Small intestine (tissue), 7 donors: ENCODE measurements around the gene VENTX. TPM values are rescaled to one million over a fixed set of nuclear protein-coding genes. Genes with fewer than 3 reads are reported as not detected.

Source experiments
- DNase-seq, 2 donors: peaks; one replicate each; pipeline versions ENCODE4 v3.0.0 to v3.0.0-alpha.2; 2013
- FAIRE-seq: peaks from 2 replicates; lab custom pipeline; 2012; peaks lifted over from hg19 to GRCh38; lab: Jason Lieb, UNC
- H3K27ac ChIP-seq, 3 donors: one replicate each; pipeline ENCODE4 v1.5.1; 2013; ENCODE audit warnings: low read length in 2 of 3, mild to moderate bottlenecking in 2 of 3, control low read depth in 1 of 3, inconsistent platforms in 1 of 3, low read depth in 1 of 3, moderate library complexity in 1 of 3
- H3K27me3 ChIP-seq, 3 donors: one replicate each; pipeline ENCODE4 v1.6.1; 2013; ENCODE audit warnings: low read length in 3 of 3, inconsistent platforms in 1 of 3; ENCODE audit not compliant: control insufficient read depth in 3 of 3, insufficient read depth in 3 of 3
- H3K36me3 ChIP-seq, 3 donors: one replicate each; pipeline ENCODE4 v1.6.1; 2013; ENCODE audit warnings: low read length in 3 of 3, inconsistent platforms in 1 of 3, low read depth in 1 of 3, mild to moderate bottlenecking in 1 of 3, moderate library complexity in 1 of 3; ENCODE audit not compliant: control insufficient read depth in 3 of 3, insufficient read depth in 2 of 3
- H3K4me1 ChIP-seq, 3 donors: one replicate each; pipeline ENCODE4 v1.6.1; 2013; ENCODE audit warnings: low read length in 2 of 3, inconsistent platforms in 1 of 3, low read depth in 1 of 3, mild to moderate bottlenecking in 1 of 3, moderate library complexity in 1 of 3; ENCODE audit not compliant: control insufficient read depth in 3 of 3, insufficient read depth in 2 of 3
- H3K4me3 ChIP-seq, 3 donors: one replicate each; pipeline ENCODE4 v1.5.1; 2013; ENCODE audit warnings: low read length in 3 of 3, control low read depth in 1 of 3, inconsistent platforms in 1 of 3, low read depth in 1 of 3, mild to moderate bottlenecking in 1 of 3, moderate library complexity in 1 of 3
- H3K9me3 ChIP-seq, 2 donors: one replicate each; pipeline ENCODE4 v1.6.1; 2013; ENCODE audit warnings: low read depth in 1 of 2, low read length in 1 of 2; ENCODE audit not compliant: control insufficient read depth in 2 of 2, insufficient read depth in 1 of 2
- WGBS, 3 donors: extraction: QIAGEN DNeasy Blood & Tissue Kit; methylation state at CpG; one replicate each; pipeline ENCODE4 v1.1.7; 2013; 5-methylcytosine and 5-hydroxymethylcytosine counted together
- polyA plus RNA-seq, 4 donors: library from polyadenylated mRNA; stranded (reverse) in 3 of 4; unstranded in 1 of 4; fragments of 200-250 nt in 3 of 4; fragments of 120-200 nt in 1 of 4; gene quantifications; one replicate each; pipeline versions ENCODE4 v1.2.1 to v1.2.3, GENCODE V29; 2013
- donor health status: healthy with polysubstance abuse.
- donor health status: control.
- donor health status: control.
- donor health status: Bipolar disorder and iron deficiency.
- donor health status: healthy.

VENTX gene
- polyA plus RNA-seq, 4 donors, result 0.19 to 0.30 TPM; not detected in 2

DNA sequence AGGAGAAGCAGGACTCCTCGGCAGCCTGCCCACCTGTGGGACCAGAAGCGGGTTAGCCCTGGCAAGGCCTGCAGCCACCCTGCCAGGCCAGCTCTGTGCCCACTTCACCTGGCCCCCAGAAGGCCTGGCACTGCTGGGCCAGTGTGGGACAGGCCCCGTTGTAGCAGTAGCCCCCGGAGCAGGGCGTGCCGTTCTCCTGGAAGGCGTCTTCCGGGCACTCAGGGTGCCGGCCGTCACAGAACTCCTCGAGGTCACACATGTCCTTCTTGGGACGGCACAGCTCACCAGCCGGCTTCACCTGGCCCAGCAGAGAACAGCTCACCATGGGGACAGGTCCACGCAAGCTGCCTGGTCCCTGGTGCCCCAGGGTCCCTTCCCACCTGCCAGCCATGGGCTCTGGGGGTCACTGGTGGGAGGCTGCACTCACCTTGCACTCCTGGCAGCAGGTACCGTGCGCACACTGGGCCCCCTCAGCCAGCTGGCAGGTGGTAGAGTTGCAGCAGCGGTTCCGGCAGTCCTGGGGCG lies 33.2 kb downstream of the VENTX start:
- FAIRE-seq, result no peak
- peaks cover 0 to 27% (median 0%) of the 10 kb centered on the region in 3 donors for H3K36me3 ChIP-seq
- 86 to 94% (median 89%) methylated on average over 16 to 19 of the region's 19 CpGs for WGBS, 3 donors

DNA sequence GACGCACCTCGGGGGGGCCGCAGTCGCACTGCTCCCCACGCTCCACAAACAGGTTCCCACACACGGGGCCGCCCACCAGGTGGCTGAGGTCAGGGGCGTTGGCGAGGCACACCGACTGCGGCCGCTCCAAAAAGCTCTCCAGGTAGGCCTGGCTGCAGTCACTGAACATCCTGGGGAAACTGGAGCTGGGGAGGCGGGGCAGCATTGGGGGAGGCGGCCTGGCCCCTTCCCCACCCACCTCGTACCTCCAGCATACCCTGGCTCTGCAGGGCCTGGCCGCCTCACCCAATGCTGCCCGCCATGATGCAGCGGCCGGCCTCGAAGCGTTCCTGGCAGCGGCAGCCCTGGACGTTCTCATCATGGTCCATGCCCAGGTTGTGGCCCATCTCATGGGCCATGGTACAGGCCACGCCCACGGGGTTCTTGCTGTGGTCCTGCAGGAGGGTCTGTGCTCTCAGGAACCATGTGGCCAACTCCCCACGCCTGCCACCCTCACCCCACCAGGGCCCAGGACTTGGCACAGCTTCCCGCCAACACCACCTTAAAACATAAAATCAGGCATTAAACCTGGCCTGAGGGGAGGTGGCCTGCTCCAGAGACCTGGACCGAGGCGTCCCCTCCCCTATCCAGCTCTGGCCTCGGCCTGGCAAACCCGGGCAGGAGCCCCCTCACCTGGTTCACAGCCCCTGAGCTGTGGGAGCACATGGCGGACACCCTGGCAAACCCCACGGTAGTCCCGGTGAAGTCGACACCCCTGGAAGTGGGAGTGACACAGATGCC lies 34.1 kb downstream of the VENTX start:
- Histone ChIP-seq H3K36me3 (peaks cover 0 to 27% (median 0%) of the 10 kb centered on the region in 3 donors), H3K4me1 (peaks cover 0 to 14% (median 0%) of the 10 kb centered on the region in 3 donors), H3K9me3 (no peaks in the 10 kb centered on the region), H3K4me3 (no peak overlapping the region), H3K27ac (no peak overlapping the region), H3K27me3 (peaks cover 0 to 17% (median 4%) of the 10 kb centered on the region in 3 donors)
- DNase-seq, result no peak
- no peak for FAIRE-seq
- 76 to 85% (median 85%) methylated on average over 28 to 35 of the region's 35 CpGs for WGBS, 3 donors

More for the DNA sequence above, 33.2 kb downstream of the VENTX start:
- Histone ChIP-seq H3K27me3 (peaks cover 0 to 11% (median 3%) of the 10 kb centered on the region in 3 donors), H3K27ac (no peak overlapping the region), H3K9me3 (no peaks in the 10 kb centered on the region), H3K4me1 (peaks cover 0 to 14% (median 0%) of the 10 kb centered on the region in 3 donors), H3K4me3 (no peak overlapping the region)
- no peak for DNase-seq

- Histone ChIP-seq H3K27ac (no peak overlapping the region), H3K27me3 (peaks cover 0 to 17% (median 4%) of the 10 kb centered on the region in 3 donors), H3K9me3 (no peaks in the 10 kb centered on the region), H3K36me3 (peaks cover 0 to 27% (median 0%) of the 10 kb centered on the region in 3 donors), H3K4me3 (no peak overlapping the region), H3K4me1 (peaks cover 0 to 20% (median 2%) of the 10 kb centered on the region in 3 donors)
- no peak for DNase-seq
- no peak for FAIRE-seq
- 53 to 85% (median 72%) methylated on average over 18 to 29 of the region's 29 CpGs for WGBS, 3 donors
These were observed 34.8 kb downstream of the VENTX start for GRCh38 chr10:133272301-133272963.

DNA sequence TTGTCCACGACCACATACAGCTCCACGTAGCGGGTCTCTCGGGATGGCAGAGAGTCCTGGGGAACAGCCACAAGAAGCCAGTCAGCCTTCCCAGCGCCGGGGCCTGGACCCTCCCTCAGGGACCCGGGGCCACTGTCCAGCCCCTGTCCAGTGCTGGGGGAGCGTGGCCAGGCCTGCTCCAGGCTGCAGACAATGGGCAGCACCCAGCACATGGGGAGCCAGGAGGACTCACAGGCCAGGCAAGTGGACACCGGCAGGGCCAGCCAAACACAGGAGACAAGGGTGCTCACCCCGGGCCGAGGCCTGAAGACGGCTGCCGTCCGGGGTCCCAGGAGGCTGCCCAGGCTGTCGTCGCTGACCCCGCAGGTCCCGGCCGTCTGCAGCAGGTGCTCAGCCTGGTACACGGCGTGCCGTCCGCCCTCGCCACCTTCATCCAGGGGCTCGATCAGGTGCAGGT lies 35.3 kb downstream of the VENTX start:
- DNase-seq (no peak), FAIRE-seq (no peak)
- WGBS, 3 donors, result 89 to 92% (median 91%) methylated on average over 25 of the region's 25 CpGs
- Histone ChIP-seq H3K27me3 (peaks cover 0 to 17% (median 4%) of the 10 kb centered on the region in 3 donors), H3K4me1 (peaks cover 0 to 26% (median 2%) of the 10 kb centered on the region in 3 donors), H3K9me3 (no peaks in the 10 kb centered on the region), H3K4me3 (no peak overlapping the region), H3K27ac (no peak overlapping the region), H3K36me3 (peaks cover 0 to 27% (median 0%) of the 10 kb centered on the region in 3 donors)

- WGBS, 3 donors, result 30 to 78% (median 39%) methylated on average over 26 to 28 of the region's 28 CpGs
- Histone ChIP-seq H3K27ac (no peak overlapping the region), H3K4me3 (no peak overlapping the region), H3K9me3 (no peaks in the 10 kb centered on the region), H3K36me3 (peaks cover 0 to 29% (median 0%) of the 10 kb centered on the region in 3 donors), H3K4me1 (peaks cover 0 to 32% (median 2%) of the 10 kb centered on the region in 3 donors), H3K27me3 (peaks cover 0 to 17% (median 4%) of the 10 kb centered on the region in 3 donors)
- FAIRE-seq (no peak), DNase-seq (no peak)
These were observed 36.0 kb downstream of the VENTX start for GRCh38 chr10:133273534-133274143.

DNA sequence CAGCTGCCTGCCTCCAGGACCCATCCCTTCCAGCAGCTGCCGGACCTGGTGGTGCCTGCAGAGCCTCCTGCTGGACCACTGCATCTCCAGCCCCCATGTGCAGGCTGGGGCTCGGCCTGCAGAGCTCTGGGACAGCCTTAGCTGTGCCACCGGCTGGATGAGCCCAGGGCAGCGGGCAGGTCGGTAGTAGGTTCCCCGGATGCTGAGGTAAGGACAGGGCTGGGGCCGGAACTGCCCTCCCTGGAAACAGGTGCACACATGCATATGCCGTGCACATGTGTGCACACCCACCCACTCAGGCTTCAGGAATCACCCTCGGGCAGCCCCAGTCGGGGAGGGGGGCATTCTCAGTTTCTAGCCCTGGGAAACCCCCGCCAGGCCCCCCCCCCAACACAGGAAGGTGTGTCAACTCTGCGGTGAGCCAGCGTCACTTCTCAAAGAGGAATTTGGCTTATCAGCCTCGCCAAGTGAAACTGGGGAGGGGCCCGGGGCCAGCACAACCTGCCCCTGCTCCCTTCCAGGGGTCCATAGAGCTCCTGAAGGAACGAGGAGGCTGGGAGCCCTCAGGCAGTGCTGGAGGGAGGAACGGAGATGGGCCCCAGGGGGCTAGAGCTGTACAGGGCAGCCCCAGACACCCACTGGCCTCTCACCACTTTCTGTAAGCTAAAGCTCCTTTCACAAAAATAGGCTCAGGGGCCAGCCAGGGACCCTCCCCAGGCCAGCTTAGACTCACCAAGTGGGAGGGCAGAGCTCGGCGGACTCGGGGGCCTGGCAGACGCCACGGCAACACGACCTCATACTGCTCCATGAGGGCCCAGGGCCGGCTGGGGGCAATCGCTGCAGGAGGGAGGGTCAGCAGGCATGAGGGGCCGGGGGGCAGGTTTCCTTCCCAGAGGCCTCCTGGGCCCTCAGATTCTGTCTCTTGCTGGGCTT lies 37.4 kb downstream of the VENTX start:
- DNase-seq, result peak; percentile 29 to 53
- H3K4me3 ChIP-seq, result peak overlapping the region in 1 of 3 donors; percentile 59
- peaks cover 0 to 34% (median 2%) of the 10 kb centered on the region in 3 donors for H3K4me1 ChIP-seq

DNA sequence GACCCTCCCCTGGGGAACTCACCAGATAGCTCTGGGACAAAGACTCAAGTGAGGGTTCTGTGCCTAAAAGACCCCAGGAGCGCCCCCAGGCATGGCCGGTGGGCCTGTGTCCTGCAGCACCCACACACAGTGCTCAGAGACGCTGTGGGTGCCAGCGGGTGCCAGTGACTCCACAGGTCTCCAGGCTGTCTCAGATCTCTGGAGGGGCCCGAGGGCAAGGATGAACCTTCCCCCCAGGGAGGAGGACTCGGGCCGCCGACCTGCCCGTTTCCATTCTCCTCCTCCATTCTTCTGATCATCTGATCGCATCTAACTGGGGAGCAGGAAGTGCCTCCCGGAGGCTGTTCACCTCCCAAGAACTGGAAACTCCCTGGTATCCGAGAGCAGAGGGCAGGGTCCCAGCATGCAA lies 38.0 kb downstream of the VENTX start:
- Histone ChIP-seq H3K4me3 (peak overlapping the region in 1 of 3 donors; percentile 59), H3K27ac (peak overlapping the region in 1 of 3 donors; percentile 49), H3K9me3 (no peaks in the 10 kb centered on the region), H3K36me3 (peaks cover 0 to 33% (median 7%) of the 10 kb centered on the region in 3 donors), H3K4me1 (peaks cover 0 to 34% (median 2%) of the 10 kb centered on the region in 3 donors), H3K27me3 (peaks cover 0 to 17% (median 4%) of the 10 kb centered on the region in 3 donors)
- peak; percentile 16 to 45 for DNase-seq
- FAIRE-seq, result no peak
- WGBS, 3 donors, result 11 to 20% (median 15%) methylated on average over 11 to 12 of the region's 12 CpGs

More for the DNA sequence above, 37.4 kb downstream of the VENTX start:
- no peak for FAIRE-seq
- Histone ChIP-seq H3K9me3 (no peaks in the 10 kb centered on the region), H3K27me3 (peaks cover 0 to 17% (median 4%) of the 10 kb centered on the region in 3 donors), H3K27ac (peak overlapping the region in 2 of 3 donors; percentile 24 to 67), H3K36me3 (peaks cover 0 to 33% (median 7%) of the 10 kb centered on the region in 3 donors)
- 19 to 28% (median 21%) methylated on average over 26 of the region's 26 CpGs for WGBS, 3 donors
